HCT116 (cell line): Measurements from ENCODE around the gene SMCO4. TPM values are rescaled to one million over a fixed set of nuclear protein-coding genes. Genes with fewer than 3 reads are reported as not detected.

ENCODE experiments used
- ATAC-seq: fragments of 200-7000 bp; cut with Tn5 transposase; 2 replicates; pipeline ENCODE4 v1.9.1; 2020; ENCODE audit warnings: mild to moderate bottlenecking, moderate library complexity
- BruUV-seq: library from RNA; stranded (reverse); fragments of 400-500 nt; replicated peaks from 2 replicates; lab custom pipeline; 2021; lab: Mats Ljungman, UMichigan
- CTCF ChIA-PET: fragments of 300-600 bp; sonication (Branson Sonifier 250); formaldehyde crosslinking; loops from one replicate; lab custom pipeline; 2021; ENCODE audit warnings: antibody characterized with exemption; lab: Charles Lee
- POLR2A ChIA-PET: fragments of 300-600, 350-600 bp; sonication (Branson Sonifier 250); formaldehyde crosslinking; loops from one replicate; lab custom pipeline; 2021; ENCODE audit warnings: antibody characterized with exemption; lab: Charles Lee
- RAD21 ChIA-PET, 2 experiments: fragments of 300-600 bp; sonication (Branson Sonifier 250); formaldehyde crosslinking; loops; one replicate each; lab custom pipeline; 2023; ENCODE audit warnings: low total read pairs in 2 of 2; ENCODE audit not compliant: uncharacterized antibody in 2 of 2, unreplicated experiment in 2 of 2, low non-redundant PET in 1 of 2; lab: Charles Lee
- DNase-seq: peaks from one replicate; pipeline ENCODE4 v3.0.0-alpha.2; 2010; ENCODE audit warnings: low read depth, low spot score
- H2AFZ ChIP-seq: fragments of 200-600 bp; shearing (Covaris generic), sonication (generic); 2 replicates; pipeline ENCODE4 v1.6.1; 2017; ENCODE audit warnings: low read depth, mixed run types, mixed read lengths, antibody characterized with exemption, low read length; ENCODE audit not compliant: poor library complexity, severe bottlenecking
- H3K27ac ChIP-seq: 2 replicates; pipeline ENCODE4 v1.5.1; 2012; ENCODE audit warnings: low read depth, low read length
- H3K27me3 ChIP-seq: fragments of 200-600 bp; sonication (generic); 2 replicates; pipeline ENCODE4 v1.6.1; 2016; ENCODE audit warnings: mixed run types, low read length, mixed read lengths; ENCODE audit not compliant: insufficient read depth
- H3K36me3 ChIP-seq, 2 experiments: fragments of 200-500 bp in 1 of 2; fragments of 200-600 bp in 1 of 2; sonication (Bioruptor generic) in 1 of 2; sonication (generic) in 1 of 2; 2 replicates each; pipeline versions ENCODE4 v1.5.1 to v1.6.1; 2014 to 2016; ENCODE audit warnings: low read length in 2 of 2, inconsistent platforms in 1 of 2, mixed read lengths in 1 of 2, mixed run types in 1 of 2; ENCODE audit not compliant: insufficient read depth in 2 of 2, control insufficient read depth in 1 of 2
- H3K4me1 ChIP-seq, 2 experiments: fragments of 200-600 bp in 1 of 2; sonication (generic) in 1 of 2; 2 replicates each; pipeline versions ENCODE4 v1.5.1 to v1.6.1; 2012 to 2017; ENCODE audit warnings: low read length in 2 of 2, inconsistent platforms in 1 of 2, mild to moderate bottlenecking in 1 of 2, mixed read lengths in 1 of 2, mixed run types in 1 of 2, moderate library complexity in 1 of 2; ENCODE audit not compliant: insufficient read depth in 2 of 2, control insufficient read depth in 1 of 2
- H3K4me2 ChIP-seq: fragments of 200-600 bp; sonication (generic); 2 replicates; pipeline ENCODE4 v1.6.1; 2017; ENCODE audit warnings: mixed run types, low read length, mixed read lengths
- H3K4me3 ChIP-seq, 2 experiments: fragments of 200-600 bp in 1 of 2; sonication (generic) in 1 of 2; replicated peaks in 1 of 2; 2 replicates each; pipeline ENCODE4 v1.5.1; 2011 to 2016; ENCODE audit warnings: low read length in 2 of 2, control low read depth in 1 of 2, low read depth in 1 of 2, mild to moderate bottlenecking in 1 of 2, mixed read lengths in 1 of 2, mixed run types in 1 of 2
- H3K79me2 ChIP-seq: fragments of 200-600 bp; sonication (generic); 2 replicates; pipeline ENCODE4 v1.6.1; 2017; ENCODE audit warnings: mild to moderate bottlenecking, mixed run types, low read length, moderate library complexity, mixed read lengths; ENCODE audit not compliant: insufficient read depth
- H3K9ac ChIP-seq: fragments of 200-600 bp; sonication (generic); 2 replicates; pipeline ENCODE4 v1.6.1; 2016; ENCODE audit warnings: low read length, mixed read lengths
- H3K9me2 ChIP-seq: fragments of 200-600 bp; sonication (generic), shearing (Covaris generic); 2 replicates; pipeline ENCODE4 v1.6.1; 2017; ENCODE audit warnings: mixed run types, mild to moderate bottlenecking, moderate library complexity; ENCODE audit not compliant: insufficient read depth
- H3K9me3 ChIP-seq, 2 experiments: fragments of 200-500 bp in 1 of 2; fragments of 200-600 bp in 1 of 2; sonication (Bioruptor generic) in 1 of 2; sonication (generic) in 1 of 2; 2 replicates each; pipeline ENCODE4 v1.6.1; 2014 to 2017; ENCODE audit warnings: low read length in 2 of 2, mixed read lengths in 2 of 2, inconsistent platforms in 1 of 2, low read depth in 1 of 2, mild to moderate bottlenecking in 1 of 2, mixed run types in 1 of 2, moderate library complexity in 1 of 2; ENCODE audit not compliant: control insufficient read depth in 1 of 2, insufficient read depth in 1 of 2
- H4K20me1 ChIP-seq: fragments of 200-600 bp; sonication (generic), shearing (Covaris generic); 2 replicates; pipeline ENCODE4 v1.6.1; 2017; ENCODE audit warnings: mixed run types, mild to moderate bottlenecking, moderate library complexity; ENCODE audit not compliant: insufficient read depth
- CBX3 ChIP-seq: IDR thresholded peaks from 2 replicates; pipeline ENCODE4 v1.6.1; 2012; ENCODE audit warnings: low read depth
- CEBPB ChIP-seq: IDR thresholded peaks from 2 replicates; pipeline ENCODE4 v1.6.1; 2012; ENCODE audit warnings: low read depth
- EZH2 ChIP-seq: fragments of 200-600 bp; sonication (generic); IDR thresholded peaks from 2 replicates; pipeline ENCODE4 v1.6.1; 2017; ENCODE audit warnings: antibody characterized with exemption, mixed run types
- EZH2phosphoT487 ChIP-seq: fragments of 200-600 bp; IDR thresholded peaks from 2 replicates; pipeline ENCODE4 v1.6.1; 2018; ENCODE audit warnings: antibody characterized with exemption, borderline replicate concordance
- FOSL1 ChIP-seq: IDR thresholded peaks from 2 replicates; pipeline ENCODE4 v1.6.1; 2012; ENCODE audit warnings: low read depth
- JUND ChIP-seq: IDR thresholded peaks from 2 replicates; pipeline ENCODE4 v1.6.1; 2012
- RAD21 ChIP-seq: IDR thresholded peaks from 2 replicates; pipeline ENCODE4 v1.6.1; 2012; ENCODE audit warnings: low read depth, mild to moderate bottlenecking
- REST ChIP-seq: IDR thresholded peaks from 2 replicates; pipeline ENCODE4 v1.6.1; 2012; ENCODE audit warnings: low read depth
- SIN3A ChIP-seq: IDR thresholded peaks from 2 replicates; pipeline ENCODE4 v1.6.1; 2012; ENCODE audit warnings: low read depth
- TCF7L2 ChIP-seq: IDR thresholded peaks from 2 replicates; pipeline ENCODE4 v1.7.0; 2011; ENCODE audit warnings: borderline replicate concordance, inconsistent platforms; ENCODE audit not compliant: insufficient read depth, insufficient read length; ENCODE audit errors: extremely low read depth
- ZBTB33 ChIP-seq: IDR thresholded peaks from 2 replicates; pipeline ENCODE4 v1.6.1; 2011; ENCODE audit warnings: mild to moderate bottlenecking, low read length, moderate library complexity; ENCODE audit not compliant: insufficient replicate concordance; ENCODE audit errors: extremely low read depth
- ZFX ChIP-seq: fragments of 450-650 bp; IDR thresholded peaks from 2 replicates; pipeline ENCODE4 v1.6.1; 2017
- intact Hi-C: fragments of 100-400 bp; cut with micrococcal nuclease; formaldehyde crosslinking; loops from 2 replicates; pipeline ENCODE4 v1.10.0; 2022
- total RNA-seq: library from RNA; stranded (reverse); gene quantifications from one replicate; pipeline ENCODE4 v1.2.1, GENCODE V29; 2021; ENCODE audit not compliant: unreplicated experiment
- TF ChIP-seq, protein P1 (sequence below): IDR thresholded peaks from 2 replicates; pipeline ENCODE4 v1.6.1; 2012

The SMCO4 gene
- total RNA-seq, 1 experiment from 2014 or later: 23.1 TPM

- POLR2A ChIA-PET: no interaction called here
- no peak for ATAC-seq
- Histone ChIP-seq H3K4me2 (no peak overlapping the region), H3K27me3 (no peaks in the 10 kb centered on the region), H3K27ac (no peak overlapping the region), H2AFZ (no peak overlapping the region), H3K9me2 (no peaks in the 10 kb centered on the region), H3K4me1 (peaks cover 0 to 5% of the 10 kb centered on the region in 2 experiments; a peak in 3 of 4 replicates), H3K9me3 (no peaks in the 10 kb centered on the region), H3K4me3 (no peak overlapping the region), H4K20me1 (no peaks in the 10 kb centered on the region), H3K36me3 (no peaks in the 10 kb centered on the region), H3K79me2 (0 out of 2 replicates have a peak, but pooled peaks cover 1% of the 10 kb centered on the region), H3K9ac (no peak overlapping the region)
- no TSS peak for BruUV-seq
- intact Hi-C loops: no loop called here
- RAD21 ChIA-PET: no interaction called here
- TF ChIP-seq ZFX (no peak), EZH2 (no peak), JUND (no peak), FOSL1 (no peak), CBX3 (no peak), CEBPB (no peak), EZH2phosphoT487 (no peak), TCF7L2 (no peak), REST (no peak), RAD21 (no peak), ZBTB33 (no peak), SIN3A (no peak)
- TF ChIP-seq, protein P1, sequence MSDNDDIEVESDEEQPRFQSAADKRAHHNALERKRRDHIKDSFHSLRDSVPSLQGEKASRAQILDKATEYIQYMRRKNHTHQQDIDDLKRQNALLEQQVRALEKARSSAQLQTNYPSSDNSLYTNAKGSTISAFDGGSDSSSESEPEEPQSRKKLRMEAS: no peak
- no peak for DNase-seq
- CTCF ChIA-PET: no interaction called here
Measured at GRCh38 chr11:93532281-93532789, 10.9 kb downstream of the SMCO4 start.
